ENCODE measurements around the gene MAGEF1.
A peak's percentile ranks its signal among the peaks of the same experiment; 100 is the strongest.

MAGEF1 gene

DNA sequence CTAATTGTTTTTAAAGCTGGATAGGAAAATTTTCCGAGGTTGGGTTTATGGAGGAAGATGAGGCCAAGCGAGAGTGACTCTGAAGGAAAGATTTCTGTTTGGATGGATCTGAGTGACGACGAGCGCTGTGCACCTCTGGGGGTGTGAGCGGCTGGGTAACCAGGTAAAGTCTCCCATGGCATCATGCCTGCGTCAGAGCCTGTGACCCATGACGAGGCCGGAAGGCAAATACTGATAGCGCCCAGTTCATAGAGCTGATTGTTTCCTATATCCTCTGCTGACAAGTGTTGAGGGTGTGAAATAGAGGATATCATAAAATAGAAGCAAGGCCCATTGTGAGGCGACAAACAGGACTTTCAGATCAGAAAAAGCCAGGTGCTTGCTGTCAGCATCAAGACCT lies 33.7 kb upstream of the MAGEF1 start:
- no peak overlapping the region for H4K91ac ChIP-seq (ENCODE audit: low read depth, low read length, poor library complexity)
- H3K79me1 ChIP-seq (ENCODE audit: low read depth, low read length) = no peaks in the 10 kb centered on the region
- DNase-seq (ENCODE audit: low spot score) = no peak
- no peak overlapping the region for H2AFZ ChIP-seq (ENCODE audit: low read length)
- no peak overlapping the region for H3K23ac ChIP-seq (ENCODE audit: low read depth, low read length, poor library complexity)
- no peak overlapping the region for H4K8ac ChIP-seq (ENCODE audit: low read depth, low read length)
- no peak overlapping the region for H3K14ac ChIP-seq (ENCODE audit: low read length)
- no peak overlapping the region for H3K4me3 ChIP-seq (ENCODE audit: low read length in 2 of 2)
- no peak overlapping the region for H2BK12ac ChIP-seq (ENCODE audit: low read length)
- H3K4me2 ChIP-seq (ENCODE audit: insufficient read depth, low read length, poor library complexity, severe bottlenecking) = no peak overlapping the region
- peaks cover 0 to 31% (median 3%) of the 10 kb centered on the region in 3 experiments for H3K27me3 ChIP-seq (ENCODE audit: control insufficient read depth in 3 of 3, insufficient read depth in 3 of 3, low read depth in 1 of 3, low read length in 3 of 3)
- H2BK15ac ChIP-seq (ENCODE audit: low read length) = no peak overlapping the region
- H2AK5ac ChIP-seq (ENCODE audit: low read depth, low read length) = no peak overlapping the region
- no peak overlapping the region for H3K27ac ChIP-seq (replicated peaks; ENCODE audit: low read length)
- no peak overlapping the region for H3K4ac ChIP-seq (ENCODE audit: low read length)
- H3K9me3 ChIP-seq (replicated peaks in 1 of 2; ENCODE audit: control insufficient read depth in 2 of 2, insufficient read depth in 1 of 2, low read depth in 1 of 2, low read length in 2 of 2) = no peaks in the 10 kb centered on the region
- H2BK120ac ChIP-seq (ENCODE audit: low read depth, low read length) = no peak overlapping the region
- no peak overlapping the region for H2BK5ac ChIP-seq (ENCODE audit: low read length)
- H3K36me3 ChIP-seq (replicated peaks in 1 of 2; ENCODE audit: control insufficient read depth in 2 of 2, insufficient read depth in 2 of 2, low read length in 2 of 2) = no peaks in the 10 kb centered on the region
- no peak overlapping the region for H3K18ac ChIP-seq (ENCODE audit: low read length)
- no peak overlapping the region for H3K9ac ChIP-seq (ENCODE audit: low read depth, low read length, poor library complexity)
- no CpG with 5 or more reads among the region's 11 CpGs for WGBS, 2 donors (ENCODE audit: extremely low coverage in 2 of 2, insufficient read length in 2 of 2, insufficient replicate concordance in 1 of 2)
- peaks cover 4 to 9% of the 10 kb centered on the region in 2 donors for H3K4me1 ChIP-seq (ENCODE audit: control insufficient read depth in 2 of 2, insufficient read depth in 1 of 2, low read depth in 1 of 2, low read length in 2 of 2)

DNA sequence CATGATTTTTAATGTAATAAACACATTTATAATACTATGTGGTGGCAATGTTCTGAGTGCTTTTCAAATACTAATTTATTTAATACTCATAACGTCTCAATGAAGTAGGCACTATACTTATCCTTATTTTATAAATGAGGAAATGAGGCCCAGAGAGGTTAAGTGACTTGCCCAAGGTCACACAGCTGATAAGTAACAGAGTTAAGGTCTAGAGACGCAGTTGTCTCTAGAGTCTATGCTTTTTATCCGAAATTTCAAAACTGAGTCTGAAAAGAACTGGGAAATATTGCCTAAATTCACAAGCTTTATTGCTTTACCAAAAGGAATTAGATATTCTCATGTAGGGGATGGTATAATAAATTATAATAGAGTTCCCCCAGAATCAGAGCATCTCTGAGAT lies 31.4 kb upstream of the MAGEF1 start:
- no peak overlapping the region for H3K9ac ChIP-seq (ENCODE audit: low read depth, low read length, poor library complexity)
- H2AK5ac ChIP-seq (ENCODE audit: low read depth, low read length) = no peak overlapping the region
- H3K4me1 ChIP-seq (ENCODE audit: control insufficient read depth in 2 of 2, insufficient read depth in 1 of 2, low read depth in 1 of 2, low read length in 2 of 2) = peaks cover 4 to 10% of the 10 kb centered on the region in 2 donors
- no peak overlapping the region for H4K91ac ChIP-seq (ENCODE audit: low read depth, low read length, poor library complexity)
- H3K27me3 ChIP-seq (ENCODE audit: control insufficient read depth in 3 of 3, insufficient read depth in 3 of 3, low read depth in 1 of 3, low read length in 3 of 3) = peaks cover 0 to 37% (median 0%) of the 10 kb centered on the region in 3 experiments
- no peaks in the 10 kb centered on the region for H3K79me1 ChIP-seq (ENCODE audit: low read depth, low read length)
- H2BK15ac ChIP-seq (ENCODE audit: low read length) = no peak overlapping the region
- H2BK12ac ChIP-seq (ENCODE audit: low read length) = no peak overlapping the region
- H2BK5ac ChIP-seq (ENCODE audit: low read length) = no peak overlapping the region
- WGBS, 2 donors (ENCODE audit: extremely low coverage in 2 of 2, insufficient read length in 2 of 2, insufficient replicate concordance in 1 of 2) = no CpG with 5 or more reads among the region's 3 CpGs
- H3K14ac ChIP-seq (ENCODE audit: low read length) = no peak overlapping the region
- no peak overlapping the region for H3K4ac ChIP-seq (ENCODE audit: low read length)
- H2BK120ac ChIP-seq (ENCODE audit: low read depth, low read length) = no peak overlapping the region
- no peaks in the 10 kb centered on the region for H3K36me3 ChIP-seq (replicated peaks in 1 of 2; ENCODE audit: control insufficient read depth in 2 of 2, insufficient read depth in 2 of 2, low read length in 2 of 2)
- no peak overlapping the region for H3K4me2 ChIP-seq (ENCODE audit: insufficient read depth, low read length, poor library complexity, severe bottlenecking)
- H3K9me3 ChIP-seq (replicated peaks in 1 of 2; ENCODE audit: control insufficient read depth in 2 of 2, insufficient read depth in 1 of 2, low read depth in 1 of 2, low read length in 2 of 2) = no peaks in the 10 kb centered on the region
- no peak overlapping the region for H2AFZ ChIP-seq (ENCODE audit: low read length)
- DNase-seq (ENCODE audit: low spot score) = no peak
- no peak overlapping the region for H4K8ac ChIP-seq (ENCODE audit: low read depth, low read length)
- no peak overlapping the region for H3K4me3 ChIP-seq (ENCODE audit: low read length in 2 of 2)
- H3K18ac ChIP-seq (ENCODE audit: low read length) = no peak overlapping the region
- no peak overlapping the region for H3K23ac ChIP-seq (ENCODE audit: low read depth, low read length, poor library complexity)
- H3K27ac ChIP-seq (replicated peaks; ENCODE audit: low read length) = no peak overlapping the region

DNA sequence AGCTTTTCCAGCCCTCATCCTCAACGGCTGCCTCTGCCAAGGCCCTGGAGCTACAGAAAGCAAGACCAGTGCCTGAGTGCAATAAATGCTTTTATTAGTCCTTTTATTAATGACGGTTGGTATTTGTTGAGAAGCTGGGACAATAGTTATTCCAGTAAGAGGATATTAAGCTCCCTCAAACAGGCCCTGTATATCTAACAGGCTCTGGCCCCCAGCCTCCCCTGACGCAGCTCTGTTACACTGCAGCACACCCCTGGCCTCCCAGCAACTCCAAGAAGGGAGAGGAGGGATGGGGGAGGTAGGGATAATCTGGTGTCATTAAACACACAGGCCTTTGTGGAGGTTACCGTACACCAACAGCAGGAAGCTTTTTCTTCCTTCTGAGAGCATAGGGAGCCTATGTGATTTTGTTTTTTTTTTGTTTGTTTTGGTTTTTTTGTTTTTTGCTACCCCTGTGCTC lies 30.8 kb upstream of the MAGEF1 start:
- Histone ChIP-seq H2BK15ac (ENCODE audit: low read length) (no peak overlapping the region), H3K18ac (ENCODE audit: low read length) (peak overlapping the region; percentile 20), H3K23ac (ENCODE audit: low read depth, low read length, poor library complexity) (no peak overlapping the region), H3K14ac (ENCODE audit: low read length) (no peak overlapping the region), H3K27me3 (ENCODE audit: control insufficient read depth in 3 of 3, insufficient read depth in 3 of 3, low read depth in 1 of 3, low read length in 3 of 3) (peaks cover 0 to 37% (median 0%) of the 10 kb centered on the region in 3 experiments), H3K4me3 (ENCODE audit: low read length in 2 of 2) (no peak overlapping the region), H3K9ac (ENCODE audit: low read depth, low read length, poor library complexity) (no peak overlapping the region), H2BK120ac (ENCODE audit: low read depth, low read length) (no peak overlapping the region), H3K4me1 (ENCODE audit: control insufficient read depth in 2 of 2, insufficient read depth in 1 of 2, low read depth in 1 of 2, low read length in 2 of 2) (peaks cover 4 to 11% of the 10 kb centered on the region in 2 donors), H3K79me1 (ENCODE audit: low read depth, low read length) (no peaks in the 10 kb centered on the region), H4K8ac (ENCODE audit: low read depth, low read length) (no peak overlapping the region), H2AK5ac (ENCODE audit: low read depth, low read length) (no peak overlapping the region), H3K4ac (ENCODE audit: low read length) (no peak overlapping the region), H2AFZ (ENCODE audit: low read length) (peak overlapping the region; percentile 61), H3K27ac (replicated peaks; ENCODE audit: low read length) (no peak overlapping the region), H3K4me2 (ENCODE audit: insufficient read depth, low read length, poor library complexity, severe bottlenecking) (no peak overlapping the region), H2BK5ac (ENCODE audit: low read length) (no peak overlapping the region), H3K36me3 (replicated peaks in 1 of 2; ENCODE audit: control insufficient read depth in 2 of 2, insufficient read depth in 2 of 2, low read length in 2 of 2) (no peaks in the 10 kb centered on the region), H4K91ac (ENCODE audit: low read depth, low read length, poor library complexity) (no peak overlapping the region), H3K9me3 (replicated peaks in 1 of 2; ENCODE audit: control insufficient read depth in 2 of 2, insufficient read depth in 1 of 2, low read depth in 1 of 2, low read length in 2 of 2) (no peaks in the 10 kb centered on the region), H2BK12ac (ENCODE audit: low read length) (no peak overlapping the region)
- no CpG with 5 or more reads among the region's 4 CpGs for WGBS, 2 donors (ENCODE audit: extremely low coverage in 2 of 2, insufficient read length in 2 of 2, insufficient replicate concordance in 1 of 2)
- peak; percentile 31 for DNase-seq (ENCODE audit: low spot score)

DNA sequence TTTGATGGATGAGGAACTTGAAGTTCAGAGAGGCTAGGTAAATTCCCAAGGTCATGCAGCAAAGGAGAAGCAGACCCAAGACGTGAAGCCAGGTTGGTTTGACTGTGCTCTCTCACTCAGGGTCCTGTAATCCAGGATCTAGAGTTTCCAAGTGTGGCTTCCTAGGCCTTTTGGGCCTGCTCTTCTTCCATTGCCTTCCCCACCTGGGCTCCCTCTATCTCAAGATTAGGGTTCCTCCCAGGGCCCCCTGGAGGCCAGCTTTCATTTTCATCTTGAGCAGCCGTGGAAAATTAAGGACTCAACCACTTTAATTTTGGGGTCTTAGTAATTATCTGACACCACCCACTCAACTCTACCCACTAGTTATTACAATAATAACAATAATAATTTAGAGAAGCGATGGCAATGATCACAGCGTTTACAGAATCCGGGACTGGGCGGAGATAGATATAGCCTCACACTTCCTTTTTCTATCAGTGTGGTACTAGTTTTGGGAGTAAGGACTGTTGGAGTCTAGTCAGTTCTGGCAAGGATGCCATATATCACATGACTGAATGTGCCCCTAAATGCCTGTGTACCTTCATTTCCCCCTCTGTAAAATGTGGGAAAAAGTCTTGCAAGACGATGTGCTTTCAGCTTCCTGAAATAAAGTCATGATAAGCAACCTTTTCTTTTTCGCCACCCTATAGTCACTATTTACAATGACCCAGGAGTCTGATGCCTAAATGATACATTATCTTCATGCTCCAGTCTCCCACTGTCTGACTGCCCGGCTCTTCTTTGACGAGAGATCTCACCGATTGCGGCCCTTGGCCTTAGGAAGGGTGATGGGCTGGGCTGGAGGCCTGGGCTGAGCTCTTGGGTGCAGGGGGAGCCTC lies 30.2 kb upstream of the MAGEF1 start:
- H3K14ac ChIP-seq (ENCODE audit: low read length) = no peak overlapping the region
- no peaks in the 10 kb centered on the region for H3K79me1 ChIP-seq (ENCODE audit: low read depth, low read length)
- H3K18ac ChIP-seq (ENCODE audit: low read length) = peak overlapping the region; percentile 20
- no peak overlapping the region for H3K4me2 ChIP-seq (ENCODE audit: insufficient read depth, low read length, poor library complexity, severe bottlenecking)
- H2BK15ac ChIP-seq (ENCODE audit: low read length) = no peak overlapping the region
- no CpG with 5 or more reads among the region's 12 CpGs for WGBS, 2 donors (ENCODE audit: extremely low coverage in 2 of 2, insufficient read length in 2 of 2, insufficient replicate concordance in 1 of 2)
- no peak overlapping the region for H3K4me3 ChIP-seq (ENCODE audit: low read length in 2 of 2)
- H3K9ac ChIP-seq (ENCODE audit: low read depth, low read length, poor library complexity) = no peak overlapping the region
- H2AFZ ChIP-seq (ENCODE audit: low read length) = peak overlapping the region; percentile 61
- H2BK12ac ChIP-seq (ENCODE audit: low read length) = no peak overlapping the region
- no peak overlapping the region for H2AK5ac ChIP-seq (ENCODE audit: low read depth, low read length)
- H2BK5ac ChIP-seq (ENCODE audit: low read length) = no peak overlapping the region
- no peak overlapping the region for H2BK120ac ChIP-seq (ENCODE audit: low read depth, low read length)
- H3K27ac ChIP-seq (replicated peaks; ENCODE audit: low read length) = no peak overlapping the region
- H3K23ac ChIP-seq (ENCODE audit: low read depth, low read length, poor library complexity) = no peak overlapping the region
- H4K91ac ChIP-seq (ENCODE audit: low read depth, low read length, poor library complexity) = no peak overlapping the region
- H3K36me3 ChIP-seq (replicated peaks in 1 of 2; ENCODE audit: control insufficient read depth in 2 of 2, insufficient read depth in 2 of 2, low read length in 2 of 2) = no peaks in the 10 kb centered on the region
- H3K4ac ChIP-seq (ENCODE audit: low read length) = no peak overlapping the region
- H3K9me3 ChIP-seq (replicated peaks in 1 of 2; ENCODE audit: control insufficient read depth in 2 of 2, insufficient read depth in 1 of 2, low read depth in 1 of 2, low read length in 2 of 2) = no peaks in the 10 kb centered on the region
- DNase-seq (ENCODE audit: low spot score) = no peak
- H3K27me3 ChIP-seq (ENCODE audit: control insufficient read depth in 3 of 3, insufficient read depth in 3 of 3, low read depth in 1 of 3, low read length in 3 of 3) = peaks cover 0 to 37% (median 0%) of the 10 kb centered on the region in 3 experiments
- H3K4me1 ChIP-seq (ENCODE audit: control insufficient read depth in 2 of 2, insufficient read depth in 1 of 2, low read depth in 1 of 2, low read length in 2 of 2) = peaks cover 4 to 13% of the 10 kb centered on the region in 2 donors
- no peak overlapping the region for H4K8ac ChIP-seq (ENCODE audit: low read depth, low read length)

All from neuronal stem cell (in vitro differentiated cells).